Measurements from ENCODE around the gene CCNL2. TPM values are rescaled to one million over a fixed set of nuclear protein-coding genes. Genes with fewer than 3 reads are reported as not detected.

The CCNL2 gene
- total and polyA plus RNA-seq, 2 of the 13 experiments (the other 11 are each of a cell fraction or from before 2014, with no cell fraction given), result 105 to 340 TPM

- H3K4me3 ChIP-seq (replicated peaks in 1 of 3; ENCODE audit: insufficient read depth in 1 of 3, low read depth in 2 of 3, low read length in 3 of 3), result no peak overlapping the region
- no peak for ATAC-seq
- peaks cover 16% of the 10 kb centered on the region for H3K4me1 ChIP-seq (ENCODE audit: insufficient read depth, low read length)
- no peak for DNase-seq (ENCODE audit: low spot score)
- H3K27me3 ChIP-seq (ENCODE audit: control insufficient read depth in 1 of 2, insufficient read depth in 2 of 2, low read length in 2 of 2), result no peaks in the 10 kb centered on the region
- H3K4me2 ChIP-seq (ENCODE audit: low read depth, low read length), result no peak overlapping the region
- H3K9me3 ChIP-seq (ENCODE audit: low read length), result no peaks in the 10 kb centered on the region
- ChIA-PET POLR2A (interaction anchor here (1.0 to 6.1 kb wide), 3 partner anchors 8 to 13 kb away, joined by 3 to 43 read pairs (median 13); partner anchors contain the start of genes AURKAIP1 and CCNL2), CTCF (ENCODE audit: low intra/inter-chr PET ratio, low total read pairs) (no interaction called here)
- in situ Hi-C loops (cut with HindIII; ENCODE audit: extremely low pct_ligation_motif_present, low pct_unique_long_range_greater_than_20kb), result no loop called here
- H3K9ac ChIP-seq (ENCODE audit: insufficient read depth, low read depth, low read length), result no peak overlapping the region
- no peaks in the 10 kb centered on the region; the same call in 1 of the 2 replicates for H4K20me1 ChIP-seq (ENCODE audit: insufficient read depth, low read length)
- 97% methylated on average over 16 of the region's 16 CpGs for WGBS (ENCODE audit: low lambda C conversion rate)
- intact Hi-C loops (cut with micrococcal nuclease; ENCODE audit: unreplicated experiment), result no loop called here
- H3K27ac ChIP-seq (ENCODE audit: extremely low read length, insufficient read depth, low read length), result no peak overlapping the region
- FAIRE-seq, result no peak
- peaks cover 28 to 73% of the 10 kb centered on the region in 2 experiments for H3K36me3 ChIP-seq (replicated peaks in 1 of 2; ENCODE audit: control insufficient read depth in 1 of 2, insufficient read depth in 2 of 2, low read length in 2 of 2)
- H3K79me2 ChIP-seq (ENCODE audit: insufficient read depth, low read length), result peaks cover 8% of the 10 kb centered on the region
- no peak overlapping the region for H2AFZ ChIP-seq (ENCODE audit: low read length)
- BruUV-seq (replicated peaks), result no TSS peak
- TF ChIP-seq THYN1 (CRISPR knock-in tag; IDR thresholded peaks at IDR 0.05; ENCODE audit: borderline replicate concordance, low read depth) (no peak), PAX8 (CRISPR knock-in tag; IDR thresholded peaks at IDR 0.05; ENCODE audit: borderline replicate concordance) (no peak), SALL2 (CRISPR knock-in tag; IDR thresholded peaks at IDR 0.05) (no peak), ZNF598 (CRISPR knock-in tag; IDR thresholded peaks at IDR 0.05; ENCODE audit: borderline replicate concordance) (no peak), ZNF33A (CRISPR knock-in tag; IDR thresholded peaks at IDR 0.05; ENCODE audit: borderline replicate concordance) (no peak), PRDM15 (CRISPR knock-in tag; IDR thresholded peaks at IDR 0.05) (no peak), ZNF709 (CRISPR knock-in tag; IDR thresholded peaks at IDR 0.05) (no peak), ZNF143 (CRISPR knock-in tag; IDR thresholded peaks at IDR 0.05) (no peak), TMF1 (CRISPR knock-in tag; IDR thresholded peaks at IDR 0.05; ENCODE audit: low read depth) (no peak), ZNF234 (CRISPR knock-in tag; conservative IDR thresholded peaks at IDR 0.05) (no peak), SRSF9 (IDR thresholded peaks at IDR 0.05; ENCODE audit: borderline replicate concordance, insufficient read depth, low read depth, low read length, poor library complexity, severe bottlenecking) (no peak), ZNF512B (CRISPR knock-in tag; IDR thresholded peaks at IDR 0.05; ENCODE audit: borderline replicate concordance) (no peak), YEATS2 (CRISPR knock-in tag; IDR thresholded peaks at IDR 0.05; ENCODE audit: borderline replicate concordance) (no peak), ZBTB34 (CRISPR knock-in tag; IDR thresholded peaks at IDR 0.05) (no peak), CBX1 (IDR thresholded peaks at IDR 0.05; ENCODE audit: low read depth) (no peak), SP140L (CRISPR knock-in tag; IDR thresholded peaks at IDR 0.05; ENCODE audit: borderline replicate concordance) (no peak)
Measured at GRCh38 chr1:1388078-1388472, 11.1 kb downstream of the CCNL2 start.
